Inflammatory macrophage (primary cell): Measurements from ENCODE around the gene CLEC1B.
A peak's percentile ranks its signal among the peaks of the same experiment; 100 is the strongest.
"Not testable (repeated sequence)": the region's sequence is repeated elsewhere in the genome, so short reads cannot be mapped to it uniquely, and the experiment has no call there.

ENCODE experiments used
- DNase-seq, 2 donors: peaks; one replicate each; pipeline ENCODE4 v3.0.0-alpha.2; 2020 to 2022

Gene CLEC1B

GRCh38 chr12:9973949-9974348, 25.0 kb downstream of the CLEC1B start:
- peak; percentile 63 to 83 for DNase-seq

DNA sequence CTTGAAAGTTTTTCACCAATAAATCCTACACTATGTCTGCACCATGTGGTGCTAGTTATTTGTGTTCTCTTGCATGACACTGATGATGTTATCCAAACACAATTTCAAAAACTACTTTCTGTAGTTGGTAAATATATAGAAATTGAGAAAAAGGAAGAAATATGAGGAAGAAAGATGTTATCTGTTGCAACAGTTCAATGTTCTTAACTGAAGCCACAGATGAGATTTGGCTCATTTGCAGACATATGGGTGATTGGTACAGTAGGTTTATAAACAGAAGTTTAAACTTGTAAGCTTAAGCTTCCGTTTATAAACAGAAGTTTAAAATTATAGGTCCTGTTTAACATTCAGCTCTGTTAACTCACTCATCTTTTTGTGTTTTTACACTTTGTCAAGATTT, 27.7 kb downstream of the CLEC1B start, which contains the start of gene CLEC12A:
Gene CLEC12A (plus strand): TSS at position 229 of the 400 bp plus-strand sequence. CDS start 188 bp downstream, outside the sequence.
- DNase-seq = peak; percentile 82 to 97

DNA sequence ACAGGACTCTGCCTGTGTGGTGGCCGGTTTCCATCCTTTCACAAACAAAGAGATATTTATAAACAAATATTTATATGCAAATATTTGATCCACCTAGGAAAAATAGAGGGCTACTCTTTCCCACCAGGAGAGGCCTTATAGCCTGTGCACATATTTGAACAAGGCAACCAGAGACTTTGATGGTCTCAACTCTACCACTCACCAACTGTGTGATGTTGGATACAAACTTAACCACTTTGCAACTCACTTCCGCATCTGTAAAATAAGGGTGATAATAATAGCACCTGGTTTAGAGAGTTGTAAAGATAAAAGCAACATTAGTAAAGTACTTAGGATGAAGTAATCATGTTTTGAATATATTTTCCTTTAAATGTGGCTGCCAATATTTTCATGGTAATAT, 29.2 kb downstream of the CLEC1B start:
- no peak for DNase-seq

DNA sequence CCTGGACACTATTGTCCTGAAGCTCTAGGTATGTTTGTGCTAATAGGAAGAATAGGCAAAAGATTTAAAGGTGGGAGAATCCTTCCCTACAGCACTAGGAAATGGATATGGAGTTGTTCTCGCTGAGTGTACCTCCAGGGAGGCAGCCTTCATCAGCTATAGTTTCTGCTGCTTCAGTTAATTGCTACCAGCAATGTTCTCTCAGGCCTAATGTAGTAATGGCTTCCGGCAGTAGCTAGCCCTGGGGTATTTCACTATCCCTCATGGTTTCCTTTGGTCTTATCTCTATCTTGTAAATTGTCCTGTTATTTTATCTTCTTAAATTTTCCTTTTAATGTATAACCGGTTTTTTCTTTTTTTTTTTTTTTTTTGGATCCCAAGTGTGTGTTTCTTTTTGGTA, 37.0 kb downstream of the CLEC1B start:
- DNase-seq = no peak

DNA sequence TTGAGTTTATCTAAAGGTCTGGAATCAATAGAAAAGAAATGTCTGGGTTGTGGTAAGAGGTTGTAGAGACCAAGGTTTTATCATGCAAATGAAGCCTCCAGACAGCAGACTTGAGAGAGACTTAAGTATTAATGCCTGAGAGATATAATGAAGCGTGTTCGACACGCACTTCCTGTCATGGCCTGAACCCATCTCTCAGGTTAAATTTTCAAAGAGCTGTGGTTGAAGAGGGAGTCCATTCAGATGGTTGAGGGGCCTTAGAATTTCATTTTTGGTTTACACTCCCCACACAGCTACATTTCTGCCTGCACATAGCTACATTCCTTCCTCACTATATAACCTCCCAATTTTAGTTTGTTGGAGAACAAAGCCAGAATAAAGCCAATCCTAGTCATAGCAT, 37.8 kb downstream of the CLEC1B start:
- DNase-seq = no peak

- DNase-seq = peak; percentile 25 to 47
Measured at GRCh38 chr12:9960590-9960989, 38.3 kb downstream of the CLEC1B start.

- no peak for DNase-seq
Measured at GRCh38 chr12:9957834-9958233, 41.1 kb downstream of the CLEC1B start.

GRCh38 chr12:9952954-9953729, 45.8 kb downstream of the CLEC1B start:
- DNase-seq = not testable (repeated sequence)

DNA sequence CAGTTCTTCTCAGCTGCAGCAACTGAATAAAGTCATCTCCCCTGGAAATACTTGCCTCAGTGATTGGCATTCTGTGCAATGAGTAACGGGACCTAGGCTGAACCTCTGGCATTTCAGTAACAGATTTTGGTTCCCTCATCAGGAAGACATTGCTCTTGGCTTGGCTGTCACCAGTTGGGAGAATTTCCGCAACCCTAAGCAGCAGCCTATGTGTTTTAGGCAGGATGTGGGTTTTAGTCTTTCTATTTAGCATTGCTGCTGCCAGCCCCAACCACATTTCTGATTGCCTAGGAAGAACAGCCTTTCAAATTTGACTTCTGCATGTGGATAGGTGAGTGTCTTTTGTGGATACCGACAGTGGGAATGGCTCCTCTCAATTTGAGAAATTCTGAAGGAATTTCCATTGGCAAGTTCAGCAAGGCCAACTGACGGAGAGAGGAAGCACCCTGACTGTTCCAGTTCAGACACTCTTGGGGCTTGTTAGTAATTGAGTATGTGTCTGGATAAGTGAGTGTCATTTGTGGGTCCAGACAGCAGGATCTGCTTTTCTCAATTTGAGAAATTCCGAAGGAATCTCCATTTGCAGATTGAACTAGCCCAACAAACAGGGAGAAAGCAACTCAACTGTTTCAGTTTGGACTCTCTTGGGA, 47.8 kb downstream of the CLEC1B start:
- peak; percentile 21 to 25 for DNase-seq

- peak; percentile 35 to 81 for DNase-seq
Measured at GRCh38 chr12:9948606-9949296, 50.2 kb downstream of the CLEC1B start.

- peak in 1 of 2 donors; percentile 33 for DNase-seq
Measured at GRCh38 chr12:9947674-9948073, 51.2 kb downstream of the CLEC1B start.

GRCh38 chr12:9944391-9944790, 54.5 kb downstream of the CLEC1B start:
- DNase-seq = peak; percentile 41 to 80

DNA sequence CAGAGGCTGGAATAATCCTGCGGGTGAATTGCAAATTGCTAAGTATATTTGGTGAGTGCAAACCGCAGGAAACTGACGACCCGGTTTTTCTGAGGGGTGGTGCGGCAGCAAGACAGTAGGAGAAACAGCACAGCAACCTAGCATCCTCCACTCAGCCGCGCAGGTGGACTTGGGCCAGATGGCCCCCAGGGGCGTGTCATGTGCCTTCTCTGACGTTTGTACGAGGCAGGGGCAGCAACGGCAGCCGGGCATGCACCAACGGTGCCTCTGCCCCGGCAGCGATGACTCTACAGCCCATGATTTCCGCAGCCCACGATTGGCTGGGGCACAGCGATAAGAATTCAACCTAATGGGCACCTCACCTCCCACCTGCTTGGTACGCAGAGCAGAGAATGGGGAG, 55.7 kb downstream of the CLEC1B start:
- DNase-seq = peak; percentile 59 to 73
